ENCODE data around the gene AQP7. TPM values are rescaled to one million over a fixed set of nuclear protein-coding genes. Genes with fewer than 3 reads are reported as not detected.

Gene AQP7
- total RNA-seq, 1 experiment from 2014 or later: not detected

DNA sequence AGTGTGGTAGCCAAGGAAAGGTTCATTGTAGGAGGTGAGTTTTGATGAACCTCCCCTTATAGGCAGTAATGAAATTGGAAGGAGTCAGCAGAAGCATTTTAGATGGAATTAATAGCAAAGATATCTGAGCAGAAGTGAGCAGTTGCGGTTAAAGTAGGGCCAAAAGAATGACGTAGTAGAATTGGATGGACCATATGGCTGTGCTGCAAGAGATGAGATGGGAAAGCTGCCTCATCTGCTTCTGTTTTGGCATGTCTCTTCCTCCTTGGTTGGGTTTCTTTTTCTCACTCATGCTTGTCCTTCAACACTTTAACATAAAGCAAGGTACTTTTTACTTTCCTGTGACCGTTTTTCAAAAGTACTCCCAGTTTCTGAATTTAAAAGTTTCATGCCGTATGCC lies 55.8 kb downstream of the AQP7 start:
- peaks cover 56% of the 10 kb centered on the region for H3K36me3 ChIP-seq (ENCODE audit: insufficient read depth, low read length)
- no peaks in the 10 kb centered on the region for H3K79me2 ChIP-seq (ENCODE audit: low read length)
- H3K9me2 ChIP-seq (replicated peaks; ENCODE audit: insufficient read depth, low read length): no peaks in the 10 kb centered on the region
- no peak overlapping the region for H3K9ac ChIP-seq (ENCODE audit: low read length)
- H2AFZ ChIP-seq (ENCODE audit: low read length): no peak overlapping the region
- H3K27ac ChIP-seq (ENCODE audit: low read length): no peak overlapping the region
- no peaks in the 10 kb centered on the region for H3K9me3 ChIP-seq (ENCODE audit: low read length)
- H3K4me1 ChIP-seq (ENCODE audit: low read length): no peaks in the 10 kb centered on the region
- DNase-seq: no peak
- no peaks in the 10 kb centered on the region for H4K20me1 ChIP-seq (ENCODE audit: insufficient read depth, low read depth, low read length)
- H3K4me2 ChIP-seq (ENCODE audit: low read depth, low read length, poor library complexity, severe bottlenecking): no peak overlapping the region
- H3K4me3 ChIP-seq (ENCODE audit: low read length): no peak overlapping the region
- H3K27me3 ChIP-seq (ENCODE audit: low read length): no peaks in the 10 kb centered on the region

DNA sequence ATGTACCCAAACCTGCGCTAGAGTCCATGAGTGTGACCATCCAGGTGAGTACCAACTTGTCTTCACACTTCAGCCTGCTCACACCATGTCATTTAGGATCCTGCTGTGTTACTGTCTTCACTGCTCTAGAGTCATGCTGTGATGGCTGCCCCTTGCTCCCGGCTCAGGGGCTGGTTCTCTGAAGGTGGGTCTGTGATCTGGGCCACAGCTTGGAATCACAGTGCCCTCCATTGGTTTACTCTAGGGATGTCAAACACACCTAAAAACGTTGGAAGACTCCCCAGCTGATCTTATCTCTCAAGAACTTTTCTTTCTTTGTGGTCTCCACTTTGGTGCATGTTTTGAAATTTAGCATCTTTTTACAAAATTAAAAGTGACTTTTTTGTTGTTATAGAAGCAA lies 58.2 kb downstream of the AQP7 start:
- no peak overlapping the region for H3K4me3 ChIP-seq (ENCODE audit: low read length)
- no peak overlapping the region for H3K4me2 ChIP-seq (ENCODE audit: low read depth, low read length, poor library complexity, severe bottlenecking)
- H3K36me3 ChIP-seq (ENCODE audit: insufficient read depth, low read length): peaks cover 58% of the 10 kb centered on the region
- H4K20me1 ChIP-seq (ENCODE audit: insufficient read depth, low read depth, low read length): no peaks in the 10 kb centered on the region
- no peak overlapping the region for H3K27ac ChIP-seq (ENCODE audit: low read length)
- no peaks in the 10 kb centered on the region for H3K9me2 ChIP-seq (replicated peaks; ENCODE audit: insufficient read depth, low read length)
- no peak overlapping the region for H3K9ac ChIP-seq (ENCODE audit: low read length)
- no peaks in the 10 kb centered on the region for H3K27me3 ChIP-seq (ENCODE audit: low read length)
- DNase-seq: no peak
- H3K79me2 ChIP-seq (ENCODE audit: low read length): no peaks in the 10 kb centered on the region
- H3K9me3 ChIP-seq (ENCODE audit: low read length): no peaks in the 10 kb centered on the region
- H2AFZ ChIP-seq (ENCODE audit: low read length): no peak overlapping the region
- H3K4me1 ChIP-seq (ENCODE audit: low read length): no peaks in the 10 kb centered on the region

DNA sequence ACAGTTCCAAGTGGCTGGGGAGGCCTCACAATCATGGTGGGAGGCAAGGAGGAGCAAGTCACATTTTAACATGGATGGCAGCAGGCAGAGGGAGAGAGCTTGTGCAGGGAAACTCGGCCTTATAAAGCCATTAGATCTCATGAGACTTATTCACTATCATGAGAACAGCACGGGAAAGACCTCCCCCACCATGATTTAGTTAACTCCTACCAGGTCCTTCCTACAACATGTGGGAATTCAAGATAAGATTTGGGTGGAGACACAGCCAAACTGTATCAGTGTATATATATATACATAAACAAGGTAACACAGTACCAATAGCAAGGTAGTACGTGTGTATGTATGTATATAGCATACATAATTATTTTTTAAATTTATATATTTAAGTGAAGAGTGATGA lies 61.2 kb downstream of the AQP7 start:
- no peaks in the 10 kb centered on the region for H3K79me2 ChIP-seq (ENCODE audit: low read length)
- H3K27me3 ChIP-seq (ENCODE audit: low read length): no peaks in the 10 kb centered on the region
- H3K9me2 ChIP-seq (replicated peaks; ENCODE audit: insufficient read depth, low read length): no peaks in the 10 kb centered on the region
- no peak overlapping the region for H3K4me3 ChIP-seq (ENCODE audit: low read length)
- H3K4me2 ChIP-seq (ENCODE audit: low read depth, low read length, poor library complexity, severe bottlenecking): no peak overlapping the region
- H3K36me3 ChIP-seq (ENCODE audit: insufficient read depth, low read length): peaks cover 55% of the 10 kb centered on the region
- DNase-seq: no peak
- no peaks in the 10 kb centered on the region for H4K20me1 ChIP-seq (ENCODE audit: insufficient read depth, low read depth, low read length)
- H2AFZ ChIP-seq (ENCODE audit: low read length): no peak overlapping the region
- H3K4me1 ChIP-seq (ENCODE audit: low read length): no peaks in the 10 kb centered on the region
- H3K9ac ChIP-seq (ENCODE audit: low read length): no peak overlapping the region
- H3K27ac ChIP-seq (ENCODE audit: low read length): no peak overlapping the region
- H3K9me3 ChIP-seq (ENCODE audit: low read length): no peaks in the 10 kb centered on the region

DNA sequence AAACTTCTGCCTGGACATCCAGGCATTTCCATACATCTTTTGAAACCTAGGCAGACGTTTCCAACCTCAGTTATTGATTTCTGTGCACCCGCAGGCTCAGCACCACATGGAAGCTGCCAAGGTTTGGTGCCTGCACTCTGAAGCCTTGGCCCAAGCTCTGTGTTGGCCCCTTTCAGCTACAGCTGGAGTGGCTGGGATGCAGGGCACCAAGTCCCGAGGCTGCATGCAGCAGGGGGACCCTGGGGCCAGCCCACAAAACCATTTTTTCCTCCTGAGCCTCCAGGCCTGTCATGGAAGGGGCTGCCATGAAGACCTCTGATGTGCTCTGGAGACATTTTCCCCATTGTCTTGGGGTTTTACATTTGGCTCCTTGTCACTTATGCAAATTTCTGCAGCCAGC lies 62.2 kb downstream of the AQP7 start:
- no peak overlapping the region for H2AFZ ChIP-seq (ENCODE audit: low read length)
- H3K4me3 ChIP-seq (ENCODE audit: low read length): no peak overlapping the region
- H3K27ac ChIP-seq (ENCODE audit: low read length): no peak overlapping the region
- no peaks in the 10 kb centered on the region for H3K4me1 ChIP-seq (ENCODE audit: low read length)
- no peak overlapping the region for H3K9ac ChIP-seq (ENCODE audit: low read length)
- H3K4me2 ChIP-seq (ENCODE audit: low read depth, low read length, poor library complexity, severe bottlenecking): no peak overlapping the region
- no peaks in the 10 kb centered on the region for H3K79me2 ChIP-seq (ENCODE audit: low read length)
- H3K36me3 ChIP-seq (ENCODE audit: insufficient read depth, low read length): peaks cover 51% of the 10 kb centered on the region
- H3K9me2 ChIP-seq (replicated peaks; ENCODE audit: insufficient read depth, low read length): no peaks in the 10 kb centered on the region
- no peaks in the 10 kb centered on the region for H3K9me3 ChIP-seq (ENCODE audit: low read length)
- no peaks in the 10 kb centered on the region for H3K27me3 ChIP-seq (ENCODE audit: low read length)
- no peak for DNase-seq
- H4K20me1 ChIP-seq (ENCODE audit: insufficient read depth, low read depth, low read length): no peaks in the 10 kb centered on the region

Small RNA genes within 50 kb of the gene (small RNA-seq; reads per million reads assigned to genes)
- gene AL356218.2 (not detected), gene RF00019 (not detected)

Other genes starting within 250 kb of the AQP7 start
- gene B4GALT1, start 235.2 kb downstream of the AQP7 start, total RNA-seq (2014; rRNA removed; shearing (Covaris generic); ENCODE audit: low replicate concordance): 4.0 and 6.9 TPM in 2 replicates
- not detected in 2 replicates for gene SPINK4, start 162.4 kb downstream of the AQP7 start, total RNA-seq (2014; rRNA removed; shearing (Covaris generic); ENCODE audit: low replicate concordance)
- gene BAG1, start 137.9 kb downstream of the AQP7 start, total RNA-seq (2014; rRNA removed; shearing (Covaris generic); ENCODE audit: low replicate concordance): 55.6 and 111 TPM in 2 replicates
- gene CHMP5, start 137.5 kb downstream of the AQP7 start, total RNA-seq (2014; rRNA removed; shearing (Covaris generic); ENCODE audit: low replicate concordance): 53.4 and 57.1 TPM in 2 replicates
- gene NFX1, start 112.1 kb downstream of the AQP7 start, total RNA-seq (2014; rRNA removed; shearing (Covaris generic); ENCODE audit: low replicate concordance): 30.7 and 51.4 TPM in 2 replicates
- gene AQP3, start 45.0 kb upstream of the AQP7 start, total RNA-seq (2014; rRNA removed; shearing (Covaris generic); ENCODE audit: low replicate concordance): not detected in 2 replicates
- 18.6 and 19.7 TPM in 2 replicates for gene NOL6, start 71.4 kb upstream of the AQP7 start, total RNA-seq (2014; rRNA removed; shearing (Covaris generic); ENCODE audit: low replicate concordance)
- not detected in 2 replicates for gene ANKRD18B, start 121.7 kb upstream of the AQP7 start, total RNA-seq (2014; rRNA removed; shearing (Covaris generic); ENCODE audit: low replicate concordance)

Measured in Karpas-422 (cell line).